IPS-18c (cell line): ENCODE data around the gene USP14.
"Not testable (repeated sequence)": the region's sequence is repeated elsewhere in the genome, so short reads cannot be mapped to it uniquely, and the experiment has no call there.

Experiments
- H3K4me3 ChIP-seq: 2 replicates; pipeline ENCODE4 v1.7.0; 2013; ENCODE audit warnings: low read depth, mild to moderate bottlenecking, low read length, moderate library complexity; ENCODE audit not compliant: insufficient read depth
- H3K9me3 ChIP-seq: one replicate; pipeline ENCODE4 v1.6.1; 2013; ENCODE audit warnings: mild to moderate bottlenecking, low read length, moderate library complexity; ENCODE audit not compliant: control insufficient read depth, insufficient read depth

Gene USP14

GRCh38 chr18:158128-159036, at the start of gene USP14:
Gene USP14, plus strand, starts transcription at chr18:158557. Its CDS starts 142 bp downstream, at chr18:158699.
- Histone ChIP-seq H3K4me3 (peak within 1 kb of the TSS; percentile 91), H3K9me3 (no peaks in the 10 kb centered on the region)

DNA sequence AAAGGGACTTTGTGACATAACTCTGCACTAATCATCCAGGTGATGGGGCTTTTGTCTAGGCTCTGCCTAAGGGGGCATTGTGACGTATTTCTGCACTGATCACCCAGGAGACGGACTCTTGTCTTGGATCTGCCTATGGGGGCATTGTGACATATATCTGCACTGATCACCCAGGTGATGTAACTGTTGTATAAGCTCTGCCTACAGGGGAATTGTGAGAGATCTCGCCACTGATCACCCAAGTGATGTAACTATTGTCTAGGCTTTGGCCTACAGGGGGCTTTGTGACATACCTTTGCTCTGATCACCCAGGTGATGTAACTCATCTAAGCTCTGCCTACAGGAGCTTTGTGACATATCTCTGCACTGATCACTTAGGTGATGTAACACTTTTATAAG, 49.7 kb upstream of the USP14 start:
- H3K9me3 ChIP-seq = peaks cover 17% of the 10 kb centered on the region
- not testable (repeated sequence) for H3K4me3 ChIP-seq

DNA sequence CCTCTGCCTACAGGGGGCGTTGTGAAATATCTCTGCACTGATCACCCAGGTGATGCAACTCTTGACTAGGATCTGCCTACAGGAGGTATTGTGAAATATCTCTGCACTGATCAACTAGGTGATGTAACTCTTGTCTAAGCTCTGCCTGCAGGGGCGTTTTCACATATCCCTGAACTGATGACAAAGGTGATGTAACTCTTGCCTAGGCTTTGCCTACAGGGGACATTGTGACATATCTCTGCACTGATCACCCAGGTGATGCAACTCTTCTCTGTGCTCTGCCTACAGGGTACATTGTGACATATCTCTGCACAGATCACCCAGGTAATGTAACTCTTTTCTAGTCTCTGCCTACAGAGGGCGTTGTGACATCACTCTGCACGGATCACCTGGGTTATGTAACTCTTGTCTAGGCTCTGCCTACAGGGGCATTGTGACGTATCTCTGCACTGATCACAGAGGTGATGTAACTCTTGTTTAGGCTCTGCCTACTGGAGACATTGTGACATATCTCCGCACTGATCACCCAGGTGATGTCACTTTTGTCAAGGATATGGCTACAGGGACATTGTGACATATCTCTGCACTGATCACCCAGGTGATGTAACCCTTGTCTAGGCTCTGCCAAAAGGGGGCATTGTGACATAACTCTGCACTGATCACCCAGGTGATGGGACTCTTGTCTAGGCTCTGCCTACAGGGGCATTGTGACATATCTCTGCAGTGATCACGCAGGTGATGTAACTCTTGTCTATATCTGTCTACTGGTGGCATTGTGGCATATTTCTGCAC, 49.0 kb upstream of the USP14 start:
- H3K9me3 ChIP-seq = peaks cover 17% of the 10 kb centered on the region

DNA sequence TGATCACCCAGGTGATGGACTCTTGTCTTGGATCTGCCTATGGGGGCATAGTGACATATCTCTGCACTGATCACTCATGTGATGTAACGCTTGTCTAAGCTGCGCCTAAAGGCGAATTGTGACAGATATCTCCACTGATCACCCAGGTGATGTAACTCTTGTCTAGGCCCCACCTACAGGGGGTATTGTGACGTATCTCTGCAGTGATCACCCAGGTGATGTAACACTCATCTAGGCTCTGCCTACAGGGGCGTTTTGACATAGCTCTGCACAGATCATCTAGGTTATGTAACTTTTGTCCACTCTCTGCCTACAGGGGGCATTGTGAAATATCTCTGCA, 48.5 kb upstream of the USP14 start:
- not testable (repeated sequence) for H3K4me3 ChIP-seq
- H3K9me3 ChIP-seq = peaks cover 17% of the 10 kb centered on the region

More for the DNA sequence above, 49.0 kb upstream of the USP14 start:
- H3K4me3 ChIP-seq = not testable (repeated sequence)

- peaks cover 17% of the 10 kb centered on the region for H3K9me3 ChIP-seq
- peak overlapping the region; percentile 11; the same call in 1 of the 2 replicates for H3K4me3 ChIP-seq
These were observed 47.8 kb upstream of the USP14 start for GRCh38 chr18:110351-111201.

- peaks cover 17% of the 10 kb centered on the region for H3K9me3 ChIP-seq
- H3K4me3 ChIP-seq = peak overlapping the region; percentile 34
These were observed 46.9 kb upstream of the USP14 start for GRCh38 chr18:111306-112014.

GRCh38 chr18:112015-112733, 46.2 kb upstream of the USP14 start:
- not testable (repeated sequence) for H3K4me3 ChIP-seq
- peaks cover 13% of the 10 kb centered on the region for H3K9me3 ChIP-seq

DNA sequence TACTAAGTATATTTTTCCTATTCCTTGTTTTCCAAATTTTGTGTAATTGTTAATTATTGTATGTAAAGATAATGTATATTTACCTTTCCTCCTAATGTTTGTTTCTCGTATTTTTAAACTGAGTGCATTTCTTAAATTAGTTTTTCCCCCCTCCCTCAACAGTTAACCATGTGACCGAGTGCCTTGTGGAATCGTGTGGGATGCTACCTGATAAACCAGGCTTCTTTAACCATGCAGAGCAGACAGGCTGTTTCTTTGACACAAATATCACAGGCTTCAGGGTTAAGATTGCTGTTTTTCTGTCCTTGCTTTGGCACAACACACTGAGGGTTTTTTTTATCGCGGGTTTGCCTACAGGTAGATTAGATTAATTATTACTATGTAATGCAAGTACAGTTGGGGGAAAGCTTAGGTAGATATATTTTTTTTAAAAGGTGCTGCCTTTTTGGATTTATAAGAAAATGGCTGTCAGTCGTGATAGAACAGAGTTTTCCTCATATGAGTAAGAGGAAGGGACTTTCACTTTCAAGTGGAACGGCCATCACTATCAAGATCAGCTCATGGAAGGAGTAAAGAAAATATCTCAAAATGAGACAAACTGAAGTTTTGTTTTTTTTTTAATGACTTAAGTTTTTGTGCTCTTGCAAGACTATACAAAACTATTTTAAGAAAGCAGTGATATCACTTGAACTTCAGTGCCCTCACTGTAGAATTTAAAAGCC, 37.7 kb upstream of the USP14 start:
- not testable (repeated sequence) for H3K9me3 ChIP-seq, H3K4me3 ChIP-seq

DNA sequence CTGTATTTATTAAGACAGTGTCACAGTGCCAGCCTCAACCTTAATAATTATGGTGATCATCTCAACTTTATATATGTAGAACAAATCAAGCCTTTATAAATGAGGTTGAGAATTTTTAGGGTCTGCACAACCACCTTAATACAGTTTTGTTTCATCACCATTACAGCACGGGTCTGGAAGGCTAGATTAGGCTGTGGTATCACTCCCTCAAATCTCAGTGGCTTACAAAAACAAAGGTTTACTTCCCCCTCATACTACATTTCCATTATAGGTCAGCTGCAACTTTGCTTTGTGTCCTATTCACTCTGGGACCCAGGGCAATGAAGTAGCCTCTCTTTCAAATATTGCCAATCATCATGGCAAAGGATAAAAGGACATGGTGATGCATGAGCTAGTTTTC, 23.3 kb upstream of the USP14 start:
- Histone ChIP-seq H3K4me3 (no peak overlapping the region; the same call in 1 of the 2 replicates), H3K9me3 (peaks cover 3% of the 10 kb centered on the region)

- Histone ChIP-seq H3K4me3 (no peak overlapping the region), H3K9me3 (peaks cover 3% of the 10 kb centered on the region)
These were observed 21.9 kb upstream of the USP14 start for GRCh38 chr18:136433-136832.

- no peak overlapping the region for H3K4me3 ChIP-seq
- H3K9me3 ChIP-seq = peaks cover 3% of the 10 kb centered on the region
These were observed 21.0 kb upstream of the USP14 start for GRCh38 chr18:137327-137726.

GRCh38 chr18:140670-141266, 17.6 kb upstream of the USP14 start:
- Histone ChIP-seq H3K4me3 (no peak overlapping the region), H3K9me3 (no peaks in the 10 kb centered on the region)

GRCh38 chr18:142624-143296, 15.6 kb upstream of the USP14 start:
- H3K4me3 ChIP-seq, H3K9me3 ChIP-seq: not testable (repeated sequence)

DNA sequence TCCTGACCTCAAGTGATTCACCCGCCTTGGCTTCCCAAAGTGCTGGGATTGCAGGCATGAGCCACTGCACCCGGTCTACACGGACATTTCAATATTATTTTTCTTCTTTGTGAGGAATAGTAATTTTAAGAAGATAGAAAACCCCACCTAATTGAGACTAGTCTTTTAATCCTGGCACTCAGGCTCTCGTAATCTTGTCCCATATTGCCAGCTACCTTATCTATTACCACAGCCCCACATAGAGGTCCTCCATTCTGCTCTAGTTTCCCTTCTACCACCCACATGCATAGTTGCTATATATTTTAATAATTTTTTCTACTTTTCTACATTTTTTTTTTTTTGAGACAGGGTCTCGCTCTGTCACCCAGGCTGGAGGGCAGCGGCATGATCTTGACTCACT, 9.5 kb upstream of the USP14 start:
- Histone ChIP-seq H3K9me3 (no peaks in the 10 kb centered on the region), H3K4me3 (no peak overlapping the region)

DNA sequence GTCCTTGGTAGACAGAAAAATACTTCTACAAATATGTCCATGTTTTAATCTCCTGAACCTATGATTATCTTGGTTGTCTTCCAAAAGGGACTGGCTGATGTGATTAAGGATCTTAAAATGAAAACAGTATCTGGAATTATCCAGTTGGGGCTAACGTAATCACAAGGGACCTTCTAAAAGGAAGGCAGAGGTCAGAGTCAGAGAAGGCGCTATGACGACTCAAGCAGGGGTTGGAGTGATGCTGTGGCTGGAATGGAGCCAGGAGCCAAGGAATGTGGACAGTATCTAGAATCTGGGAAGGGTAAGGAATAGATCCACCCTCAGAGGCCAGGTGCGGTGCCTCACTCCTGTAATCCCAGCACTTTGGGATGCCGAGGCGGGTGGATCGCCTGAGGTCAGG, 4.2 kb upstream of the USP14 start:
- H3K4me3 ChIP-seq = no peak overlapping the region
- no peaks in the 10 kb centered on the region for H3K9me3 ChIP-seq
